Progenitor cell of endocrine pancreas (in vitro differentiated cells): ENCODE results near the gene ERN1. TPM values are rescaled to one million over a fixed set of nuclear protein-coding genes. Genes with fewer than 3 reads are reported as not detected.

ENCODE experiments used
- DNase-seq: peaks from one replicate; pipeline ENCODE4 v3.0.0; 2021; ENCODE audit warnings: low spot score; ENCODE audit not compliant: unreplicated experiment
- H3K27ac Mint-ChIP-seq: 2 replicates; pipeline ENCODE4 v1.8.0; 2021; ENCODE audit warnings: mild to moderate bottlenecking, moderate library complexity, mixed read lengths
- H3K27me3 Mint-ChIP-seq: 2 replicates; pipeline ENCODE4 v1.8.0; 2021; ENCODE audit warnings: mixed read lengths
- H3K36me3 Mint-ChIP-seq: 2 replicates; pipeline ENCODE4 v1.8.0; 2022; ENCODE audit warnings: mixed read lengths; ENCODE audit not compliant: insufficient read depth
- H3K4me1 Mint-ChIP-seq: 2 replicates; pipeline ENCODE4 v1.8.0; 2021; ENCODE audit warnings: low read depth, mixed read lengths
- H3K4me3 Mint-ChIP-seq: 2 replicates; pipeline ENCODE4 v1.8.0; 2021; ENCODE audit warnings: low read depth, mild to moderate bottlenecking, moderate library complexity, mixed read lengths
- H3K9me3 Mint-ChIP-seq: 2 replicates; pipeline ENCODE4 v1.8.0; 2021; ENCODE audit warnings: low read depth, mixed read lengths
- total RNA-seq: library from RNA; stranded (reverse); gene quantifications from 2 replicates; pipeline ENCODE4 v1.2.1, GENCODE V29; 2021
- TF ChIP-seq, protein P1 (sequence below): fragments of 200-600 bp; sonication (generic); IDR thresholded peaks from one replicate; pipeline ENCODE4 v1.5.0; 2021; ENCODE audit warnings: antibody characterized with exemption, mild to moderate bottlenecking; ENCODE audit not compliant: unreplicated experiment

ERN1 gene
- total RNA-seq, 1 donor from 2014 or later = 43.1 TPM

DNA sequence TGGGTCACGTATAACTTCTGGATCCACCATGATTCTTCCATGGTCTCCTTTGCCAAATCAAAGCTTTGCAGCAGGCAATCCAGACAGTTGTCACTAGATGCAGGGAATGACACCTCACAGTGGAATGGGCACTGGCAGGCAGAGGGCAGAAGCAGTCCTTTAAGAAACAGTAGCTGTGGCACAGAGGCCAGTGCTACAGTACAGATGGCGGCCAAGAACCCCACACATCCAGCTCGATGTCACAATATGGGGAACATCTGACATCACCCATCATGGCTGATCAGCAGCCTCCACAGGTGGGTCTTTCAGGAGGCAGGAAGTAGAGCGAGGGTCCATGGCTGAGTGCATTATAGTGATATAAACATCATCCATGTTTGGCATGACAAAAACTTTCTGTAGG, 18.8 kb upstream of the ERN1 start:
- peaks cover 9% of the 10 kb centered on the region for H3K36me3 Mint-ChIP-seq
- no peaks in the 10 kb centered on the region for H3K27me3 Mint-ChIP-seq
- DNase-seq = no peak
- H3K4me1 Mint-ChIP-seq = peaks cover 14% of the 10 kb centered on the region
- no peak overlapping the region for H3K4me3 Mint-ChIP-seq
- TF ChIP-seq, protein P1, sequence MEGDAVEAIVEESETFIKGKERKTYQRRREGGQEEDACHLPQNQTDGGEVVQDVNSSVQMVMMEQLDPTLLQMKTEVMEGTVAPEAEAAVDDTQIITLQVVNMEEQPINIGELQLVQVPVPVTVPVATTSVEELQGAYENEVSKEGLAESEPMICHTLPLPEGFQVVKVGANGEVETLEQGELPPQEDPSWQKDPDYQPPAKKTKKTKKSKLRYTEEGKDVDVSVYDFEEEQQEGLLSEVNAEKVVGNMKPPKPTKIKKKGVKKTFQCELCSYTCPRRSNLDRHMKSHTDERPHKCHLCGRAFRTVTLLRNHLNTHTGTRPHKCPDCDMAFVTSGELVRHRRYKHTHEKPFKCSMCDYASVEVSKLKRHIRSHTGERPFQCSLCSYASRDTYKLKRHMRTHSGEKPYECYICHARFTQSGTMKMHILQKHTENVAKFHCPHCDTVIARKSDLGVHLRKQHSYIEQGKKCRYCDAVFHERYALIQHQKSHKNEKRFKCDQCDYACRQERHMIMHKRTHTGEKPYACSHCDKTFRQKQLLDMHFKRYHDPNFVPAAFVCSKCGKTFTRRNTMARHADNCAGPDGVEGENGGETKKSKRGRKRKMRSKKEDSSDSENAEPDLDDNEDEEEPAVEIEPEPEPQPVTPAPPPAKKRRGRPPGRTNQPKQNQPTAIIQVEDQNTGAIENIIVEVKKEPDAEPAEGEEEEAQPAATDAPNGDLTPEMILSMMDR = no peak
- H3K27ac Mint-ChIP-seq = no peak overlapping the region
- no peaks in the 10 kb centered on the region for H3K9me3 Mint-ChIP-seq

DNA sequence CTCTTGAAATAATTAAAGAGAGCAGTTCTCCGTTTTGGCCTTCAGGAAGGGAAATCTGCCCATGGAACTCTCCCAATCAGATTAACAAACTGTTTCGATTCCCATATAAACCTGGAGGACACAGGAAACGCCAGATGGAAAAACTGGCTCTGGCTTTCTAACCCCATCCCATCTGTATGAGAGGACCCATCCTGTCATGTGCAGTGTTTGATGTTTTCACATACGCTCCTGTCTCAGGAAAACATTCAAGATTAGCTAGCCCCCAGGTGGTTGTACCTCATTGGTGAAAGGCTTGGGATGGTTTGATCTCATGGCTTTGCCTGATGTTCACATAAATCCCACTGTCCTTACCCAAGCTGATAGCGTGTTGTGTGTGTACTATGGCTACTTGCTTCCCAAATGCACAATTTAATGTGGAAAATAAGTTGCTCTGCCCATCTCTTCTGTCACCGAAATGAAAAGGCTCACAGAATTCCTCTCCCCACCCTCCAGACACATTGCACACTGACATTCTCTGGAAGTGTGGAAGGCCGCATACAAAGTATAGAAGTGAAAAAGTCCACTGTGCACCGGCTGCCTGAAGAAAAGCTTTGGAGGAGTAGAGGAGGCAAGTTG, 18.2 kb upstream of the ERN1 start:
- no peak overlapping the region for H3K4me3 Mint-ChIP-seq
- H3K4me1 Mint-ChIP-seq = peaks cover 14% of the 10 kb centered on the region
- TF ChIP-seq, protein P1 = no peak
- peak overlapping the region; percentile 19 for H3K27ac Mint-ChIP-seq
- H3K9me3 Mint-ChIP-seq = no peaks in the 10 kb centered on the region
- H3K36me3 Mint-ChIP-seq = peaks cover 8% of the 10 kb centered on the region
- H3K27me3 Mint-ChIP-seq = no peaks in the 10 kb centered on the region
- no peak for DNase-seq

GRCh38 chr17:64147110-64148016, 17.4 kb upstream of the ERN1 start:
- DNase-seq = no peak
- peaks cover 14% of the 10 kb centered on the region for H3K4me1 Mint-ChIP-seq
- no peaks in the 10 kb centered on the region for H3K27me3 Mint-ChIP-seq
- no peaks in the 10 kb centered on the region for H3K9me3 Mint-ChIP-seq
- TF ChIP-seq, protein P1 = no peak
- no peak overlapping the region for H3K4me3 Mint-ChIP-seq
- no peak overlapping the region for H3K27ac Mint-ChIP-seq
- H3K36me3 Mint-ChIP-seq = peaks cover 4% of the 10 kb centered on the region

GRCh38 chr17:64146418-64147109, 16.6 kb upstream of the ERN1 start:
- Mint-ChIP-seq H3K36me3 (peaks cover 3% of the 10 kb centered on the region), H3K27ac (no peak overlapping the region), H3K4me1 (peaks cover 14% of the 10 kb centered on the region), H3K9me3 (no peaks in the 10 kb centered on the region), H3K27me3 (no peaks in the 10 kb centered on the region), H3K4me3 (no peak overlapping the region)
- TF ChIP-seq, protein P1 = no peak
- peak; percentile 20 for DNase-seq

DNA sequence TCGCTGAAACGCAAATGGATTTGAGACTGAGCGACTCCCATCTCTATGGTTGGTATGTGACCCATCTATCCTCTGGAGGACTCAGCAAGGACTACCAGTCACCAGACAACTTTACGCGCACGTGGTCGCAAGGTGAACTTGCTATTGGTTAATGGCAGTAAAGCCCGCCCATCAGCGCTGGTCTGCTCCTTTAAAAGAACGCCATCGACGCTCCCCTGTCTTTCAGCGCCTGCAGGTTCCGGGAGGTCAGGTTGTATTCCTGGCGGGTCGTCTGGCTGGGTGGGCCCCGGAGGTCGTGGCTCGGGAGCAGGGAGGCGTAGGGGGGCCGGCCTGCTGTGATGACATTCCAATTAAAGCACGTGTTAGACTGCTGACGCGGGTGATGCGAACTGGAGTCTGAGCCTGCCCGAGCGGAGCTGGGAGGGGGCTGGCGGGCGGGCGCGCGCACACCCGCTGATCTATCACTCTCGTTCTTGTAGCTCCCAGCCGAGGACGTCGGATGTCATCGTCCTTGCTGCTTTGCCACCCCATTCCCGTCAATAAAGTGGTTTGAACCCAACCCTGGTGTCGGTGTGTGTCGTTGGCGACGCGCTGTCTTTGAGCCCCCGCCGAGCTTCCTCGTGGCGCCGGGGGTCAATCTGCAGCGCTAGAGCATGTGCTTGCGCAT, 15.9 kb upstream of the ERN1 start:
- TF ChIP-seq, protein P1 = no peak
- Mint-ChIP-seq H3K9me3 (no peaks in the 10 kb centered on the region), H3K4me1 (peaks cover 14% of the 10 kb centered on the region), H3K4me3 (no peak overlapping the region), H3K27me3 (no peaks in the 10 kb centered on the region), H3K36me3 (peaks cover 3% of the 10 kb centered on the region), H3K27ac (no peak overlapping the region)
- DNase-seq = peak; percentile 90
